Measurements from ENCODE around the gene TFF3.

TFF3 gene

GRCh38 chr21:42289926-42290325 lies 25.3 kb downstream of the TFF3 start:
- no peak for DNase-seq (ENCODE audit: low read depth)

DNA sequence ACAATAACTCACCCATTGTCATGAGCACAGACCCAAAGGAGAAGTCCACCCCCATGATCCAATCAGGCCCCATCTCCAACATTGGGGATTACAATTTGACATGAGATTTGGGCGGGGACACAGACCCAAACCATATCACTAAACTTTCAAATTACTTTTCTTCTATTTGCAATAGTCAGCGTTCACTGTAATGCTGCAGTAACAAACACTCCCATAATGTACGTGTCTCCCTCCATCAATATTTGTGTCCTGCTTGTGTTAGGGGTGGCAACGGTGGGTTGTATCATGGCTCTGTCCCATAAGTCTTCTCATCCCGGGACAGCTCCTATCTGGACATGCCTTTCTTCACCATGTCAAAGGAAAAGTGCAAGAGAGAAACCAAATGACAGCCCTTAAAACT lies 26.2 kb downstream of the TFF3 start:
- no peak for DNase-seq (ENCODE audit: low read depth)

- no peak for DNase-seq (ENCODE audit: low read depth)
Observed at GRCh38 chr21:42287193-42288083, 27.8 kb downstream of the TFF3 start.

- DNase-seq (ENCODE audit: low read depth) = no peak
Observed at GRCh38 chr21:42286416-42286815, 28.8 kb downstream of the TFF3 start.

- DNase-seq (ENCODE audit: low read depth) = no peak
Observed at GRCh38 chr21:42285569-42286245, 29.5 kb downstream of the TFF3 start.

GRCh38 chr21:42282715-42283114 lies 32.5 kb downstream of the TFF3 start:
- no peak for DNase-seq (ENCODE audit: low read depth)

- no peak for DNase-seq (ENCODE audit: low read depth)
Observed at GRCh38 chr21:42282021-42282420, 33.2 kb downstream of the TFF3 start.

- DNase-seq (ENCODE audit: low read depth) = no peak
Observed at GRCh38 chr21:42281181-42281680, 34.0 kb downstream of the TFF3 start.

DNA sequence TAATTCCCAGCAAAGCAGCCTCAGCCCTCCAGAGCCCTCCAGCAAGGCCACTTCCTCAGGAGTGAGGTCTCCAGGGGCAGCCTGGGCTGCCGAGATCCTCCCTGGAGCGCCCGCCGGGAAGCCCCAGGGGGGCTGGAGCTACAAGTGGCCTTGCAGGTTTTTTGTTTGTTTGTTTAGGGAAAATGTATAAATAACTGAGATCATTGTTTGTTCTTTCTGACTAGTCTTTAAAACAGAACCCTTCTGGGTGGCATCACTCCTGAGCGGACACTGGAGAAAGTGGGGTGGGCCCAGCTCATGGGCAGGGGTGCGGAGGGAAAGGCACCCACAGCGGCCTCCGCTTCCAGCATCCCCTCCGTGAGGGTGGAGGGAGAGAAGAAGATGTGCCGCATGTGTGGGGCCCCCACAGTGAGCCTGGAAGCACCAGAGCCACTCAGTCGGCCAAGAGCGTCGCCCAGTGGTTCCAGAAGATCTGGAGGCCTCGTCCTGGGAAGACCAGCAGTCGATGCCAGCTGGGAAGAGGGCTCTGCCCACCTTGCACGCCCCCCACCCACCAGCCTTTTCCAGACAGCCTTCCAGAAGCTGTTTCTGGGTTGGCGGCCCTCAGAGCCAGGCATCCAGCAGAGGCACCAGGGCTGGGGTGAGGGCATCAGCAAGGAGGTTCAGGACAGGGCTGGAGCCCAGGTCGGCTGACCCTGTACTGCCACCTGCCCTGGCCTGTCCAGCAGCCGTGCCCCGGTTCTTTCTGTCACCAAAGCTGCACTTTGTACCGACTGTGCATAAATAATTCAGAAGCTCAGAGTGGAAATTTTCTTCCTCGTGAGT lies 34.6 kb downstream of the TFF3 start:
- DNase-seq (ENCODE audit: low read depth) = no peak

GRCh38 chr21:42279888-42280287 lies 35.3 kb downstream of the TFF3 start:
- DNase-seq (ENCODE audit: low read depth) = no peak

DNA sequence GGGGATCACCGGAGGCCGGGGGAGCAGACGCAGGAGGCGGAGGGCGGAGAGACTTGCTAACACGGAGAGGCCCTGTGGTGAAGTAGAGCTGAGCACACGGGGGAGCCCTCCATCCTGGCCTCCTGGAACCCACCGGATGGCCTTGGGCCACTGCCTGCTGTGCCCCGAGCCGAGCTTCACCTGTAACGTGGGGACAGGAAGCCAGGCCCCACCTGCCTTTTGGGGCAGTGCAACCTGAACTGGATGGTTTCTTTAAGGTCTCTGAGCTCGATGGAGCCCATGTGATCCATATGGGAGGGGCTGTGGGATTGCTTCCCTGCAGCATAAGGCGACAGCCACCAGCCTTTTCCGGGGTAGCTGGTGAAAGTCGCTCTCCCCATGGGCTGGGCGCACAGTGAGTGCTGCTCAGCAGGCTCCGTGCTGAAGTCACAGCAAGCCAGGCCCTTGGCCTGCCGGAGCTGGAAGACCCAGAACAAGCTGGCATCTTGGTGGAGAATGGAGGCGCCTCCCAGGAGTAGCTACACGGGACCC lies 35.8 kb downstream of the TFF3 start:
- DNase-seq (ENCODE audit: low read depth) = no peak

- no peak for DNase-seq (ENCODE audit: low read depth)
Observed at GRCh38 chr21:42278451-42279149, 36.6 kb downstream of the TFF3 start.

DNA sequence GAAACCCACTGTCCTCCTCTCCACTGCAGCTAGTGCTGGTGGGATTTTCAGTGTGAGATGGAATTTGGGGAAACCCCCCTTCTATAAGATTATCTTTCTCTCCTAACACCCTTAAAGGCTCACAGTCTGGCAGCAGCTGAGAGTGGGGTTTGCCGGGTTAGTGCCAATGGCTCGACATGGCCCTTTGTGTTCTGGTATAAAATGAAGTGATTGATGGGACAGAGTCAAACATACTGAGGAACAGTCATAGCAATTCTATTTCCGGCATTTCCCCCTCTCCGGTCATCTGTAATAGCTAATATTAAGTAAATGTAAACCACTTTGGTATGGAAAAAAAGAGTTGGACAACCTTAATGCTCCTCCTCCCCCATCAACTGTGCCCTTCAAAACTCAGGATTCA lies 37.6 kb downstream of the TFF3 start:
- peak; percentile 3 for DNase-seq (ENCODE audit: low read depth)

DNA sequence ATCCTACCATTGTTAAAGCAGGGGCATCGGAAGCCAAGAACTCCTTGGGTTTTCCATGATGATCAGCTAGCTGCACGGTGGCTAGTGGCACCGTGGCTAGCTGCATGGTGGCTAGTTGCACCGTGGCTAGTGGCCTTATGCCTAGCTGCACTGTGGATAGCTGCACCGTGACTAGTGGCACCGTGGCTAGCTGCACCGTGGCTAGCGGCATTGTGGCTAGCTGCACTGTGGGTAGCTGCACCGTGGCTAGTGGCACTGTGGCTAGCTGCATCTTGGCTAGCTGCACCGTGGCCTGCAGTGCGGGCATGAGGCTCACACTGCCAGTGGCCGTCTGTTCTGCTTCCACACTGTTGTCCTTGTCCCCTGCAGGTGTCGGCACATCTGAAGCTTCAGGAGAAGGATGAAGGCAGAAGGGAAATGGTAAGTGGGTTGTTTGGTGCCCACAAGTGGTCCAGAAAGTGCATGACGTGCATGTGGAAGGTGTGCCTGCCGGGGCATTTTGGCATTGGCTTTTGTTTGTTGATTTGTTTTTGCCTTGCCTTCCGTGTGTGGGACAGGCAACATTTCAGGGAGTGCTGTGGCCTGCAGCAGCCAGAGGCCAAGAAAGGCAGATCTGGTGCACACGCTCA lies 38.6 kb downstream of the TFF3 start:
- DNase-seq (ENCODE audit: low read depth) = no peak

DNA sequence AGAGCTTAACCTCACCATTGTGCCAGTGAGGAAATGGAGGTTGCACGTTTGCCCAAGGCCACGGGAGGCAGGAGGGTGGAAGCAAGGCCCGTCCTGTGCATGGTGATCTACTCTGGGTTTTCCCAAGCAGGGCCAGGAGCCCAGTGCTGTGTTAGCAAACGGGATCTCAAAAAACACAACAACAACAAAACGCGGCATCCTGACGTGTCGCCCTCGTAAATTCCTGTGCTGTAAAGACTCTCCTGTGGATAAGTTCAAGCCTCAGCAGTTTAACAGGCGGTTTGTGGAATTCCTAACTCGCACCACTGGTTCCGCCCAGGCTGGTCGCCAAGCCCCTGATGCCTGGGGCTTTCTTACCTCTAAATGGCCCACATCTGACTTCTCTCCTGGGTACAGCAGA lies 39.1 kb downstream of the TFF3 start:
- no peak for DNase-seq (ENCODE audit: low read depth)

DNA sequence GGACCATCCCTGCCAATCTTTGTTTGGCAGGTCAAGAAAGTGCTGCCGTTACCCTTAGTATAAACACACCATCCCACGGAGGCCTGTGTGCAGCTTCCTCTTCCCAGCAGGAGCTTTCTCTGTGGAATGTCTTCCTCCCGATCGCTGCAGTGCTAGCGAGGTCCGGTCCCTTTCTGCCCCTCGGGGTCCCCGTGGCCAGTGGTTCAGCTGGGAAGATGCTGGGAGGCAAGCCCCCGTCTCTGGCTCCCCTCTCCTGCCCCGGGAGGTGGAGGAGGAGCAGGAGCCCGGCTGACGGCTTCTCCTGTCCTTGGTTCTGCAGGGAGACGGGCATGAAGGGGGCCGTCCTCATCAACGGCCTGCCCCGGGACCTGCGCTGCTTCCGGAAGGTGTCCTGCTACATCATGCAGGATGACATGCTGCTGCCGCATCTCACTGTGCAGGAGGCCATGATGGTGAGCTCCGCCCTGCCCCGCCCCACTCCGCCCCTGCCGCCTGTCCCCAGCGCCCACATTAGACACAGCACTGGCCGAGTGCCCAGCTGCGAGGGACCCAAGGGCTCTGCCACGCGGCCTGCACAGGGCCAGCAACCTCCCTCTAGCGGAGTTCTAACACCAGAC lies 42.1 kb downstream of the TFF3 start:
- DNase-seq (ENCODE audit: low read depth) = no peak

DNA sequence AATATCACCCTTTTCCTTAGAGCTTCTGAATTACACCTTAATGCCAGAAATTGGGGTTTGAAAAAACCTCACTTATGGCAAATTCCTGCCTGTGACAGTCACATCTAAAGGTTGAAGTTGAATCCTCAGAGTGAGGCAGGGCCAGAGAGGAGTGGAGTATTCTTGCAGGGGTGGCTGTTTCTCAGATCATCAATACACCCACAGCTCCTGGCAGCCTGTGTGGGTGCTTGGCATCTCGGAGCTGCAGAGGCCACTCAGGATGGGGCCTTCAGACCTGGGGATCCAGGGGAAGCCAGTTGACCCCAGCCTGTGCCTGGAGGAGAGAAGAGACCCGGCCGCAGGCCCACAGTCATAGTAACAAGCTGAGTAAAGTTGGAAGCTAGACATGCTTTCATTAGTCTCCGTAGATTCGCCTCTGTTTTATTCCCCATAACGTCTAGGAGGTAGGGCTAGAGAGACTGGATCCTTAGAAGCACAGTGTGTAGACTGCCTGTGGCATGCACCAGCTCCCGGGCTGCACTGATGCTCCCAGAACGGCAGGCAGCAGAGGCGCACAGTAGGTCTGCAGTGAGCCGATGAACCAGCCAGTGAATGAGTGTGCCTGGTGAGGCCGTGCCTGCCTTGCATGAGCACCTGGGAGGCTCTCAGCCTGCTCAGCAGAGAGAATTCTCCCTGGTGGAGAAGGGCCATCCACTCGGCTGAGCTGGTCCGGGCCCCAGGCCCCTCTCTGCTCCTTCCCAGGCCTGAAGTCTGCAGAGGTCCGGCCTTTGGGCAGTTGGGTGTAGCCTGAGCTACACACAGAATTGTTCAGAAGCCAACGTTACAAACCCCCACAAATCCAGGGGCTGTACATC lies 42.9 kb downstream of the TFF3 start:
- no peak for DNase-seq (ENCODE audit: low read depth)

GRCh38 chr21:42271065-42271464 lies 44.1 kb downstream of the TFF3 start:
- DNase-seq (ENCODE audit: low read depth) = no peak

GRCh38 chr21:42269386-42269785 lies 45.8 kb downstream of the TFF3 start:
- no peak for DNase-seq (ENCODE audit: low read depth)
